ENCODE data around the gene TCEA2. TPM values are rescaled to one million over a fixed set of nuclear protein-coding genes. Genes with fewer than 3 reads are reported as not detected.
A peak's percentile ranks its signal among the peaks of the same experiment; 100 is the strongest.

Gene TCEA2
- total RNA-seq, 1 donor from 2014 or later: 123 TPM

GRCh38 chr20:64023361-64024140 is 39.4 kb upstream of the TCEA2 start:
- no peak for DNase-seq (ENCODE audit: low spot score)
- Mint-ChIP-seq H3K9me3 (ENCODE audit: unreplicated experiment) (no peaks in the 10 kb centered on the region), H3K27ac (ENCODE audit: unreplicated experiment) (no peak overlapping the region), H3K4me1 (ENCODE audit: unreplicated experiment) (peaks cover 3% of the 10 kb centered on the region), H3K36me3 (ENCODE audit: low read depth, unreplicated experiment) (peaks cover 64% of the 10 kb centered on the region), H3K27me3 (ENCODE audit: unreplicated experiment) (peaks cover 12% of the 10 kb centered on the region), H3K4me3 (ENCODE audit: unreplicated experiment) (peak overlapping the region; percentile 51)
- no peak for TF ChIP-seq CTCF (IDR thresholded peaks at IDR 0.05; ENCODE audit: unreplicated experiment)

GRCh38 chr20:64024141-64024990 is 38.6 kb upstream of the TCEA2 start:
- TF ChIP-seq CTCF (IDR thresholded peaks at IDR 0.05; ENCODE audit: unreplicated experiment): no peak
- Mint-ChIP-seq H3K4me3 (ENCODE audit: unreplicated experiment) (peak overlapping the region; percentile 51), H3K4me1 (ENCODE audit: unreplicated experiment) (peaks cover 3% of the 10 kb centered on the region), H3K27ac (ENCODE audit: unreplicated experiment) (no peak overlapping the region), H3K9me3 (ENCODE audit: unreplicated experiment) (no peaks in the 10 kb centered on the region), H3K27me3 (ENCODE audit: unreplicated experiment) (peaks cover 9% of the 10 kb centered on the region), H3K36me3 (ENCODE audit: low read depth, unreplicated experiment) (peaks cover 63% of the 10 kb centered on the region)
- DNase-seq (ENCODE audit: low spot score): no peak

GRCh38 chr20:64025101-64025825 is 37.7 kb upstream of the TCEA2 start:
- Mint-ChIP-seq H3K27ac (ENCODE audit: unreplicated experiment) (no peak overlapping the region), H3K36me3 (ENCODE audit: low read depth, unreplicated experiment) (peaks cover 62% of the 10 kb centered on the region), H3K27me3 (ENCODE audit: unreplicated experiment) (peaks cover 9% of the 10 kb centered on the region), H3K9me3 (ENCODE audit: unreplicated experiment) (no peaks in the 10 kb centered on the region), H3K4me3 (ENCODE audit: unreplicated experiment) (peak overlapping the region; percentile 21), H3K4me1 (ENCODE audit: unreplicated experiment) (no peaks in the 10 kb centered on the region)
- DNase-seq (ENCODE audit: low spot score): no peak
- TF ChIP-seq CTCF (IDR thresholded peaks at IDR 0.05; ENCODE audit: unreplicated experiment): no peak

GRCh38 chr20:64025826-64026412 is 37.1 kb upstream of the TCEA2 start:
- Mint-ChIP-seq H3K27me3 (ENCODE audit: unreplicated experiment) (peaks cover 9% of the 10 kb centered on the region), H3K9me3 (ENCODE audit: unreplicated experiment) (no peaks in the 10 kb centered on the region), H3K4me1 (ENCODE audit: unreplicated experiment) (no peaks in the 10 kb centered on the region), H3K36me3 (ENCODE audit: low read depth, unreplicated experiment) (peaks cover 66% of the 10 kb centered on the region), H3K27ac (ENCODE audit: unreplicated experiment) (no peak overlapping the region), H3K4me3 (ENCODE audit: unreplicated experiment) (peak overlapping the region; percentile 21)
- DNase-seq (ENCODE audit: low spot score): no peak
- TF ChIP-seq CTCF (IDR thresholded peaks at IDR 0.05; ENCODE audit: unreplicated experiment): no peak
